ENCODE results near the gene NRM. TPM values are rescaled to one million over a fixed set of nuclear protein-coding genes. Genes with fewer than 3 reads are reported as not detected.
A peak's percentile ranks its signal among the peaks of the same experiment; 100 is the strongest.

NRM gene
- total and polyA plus RNA-seq, 2 of the 13 experiments (the other 11 are each of a cell fraction or from before 2014, with no cell fraction given) = 12.5 to 16.0 TPM

GRCh38 chr6:30725713-30726505, 35.1 kb upstream of the NRM start (continued):
- TF ChIP-seq FOXP4 (CRISPR knock-in tag; IDR thresholded peaks at IDR 0.05) (no peak), ZNF678 (CRISPR knock-in tag; IDR thresholded peaks at IDR 0.05) (no peak), CEBPB (IDR thresholded peaks at IDR 0.05; ENCODE audit: borderline replicate concordance, low read depth, low read length) (no peak), ZSCAN31 (CRISPR knock-in tag; IDR thresholded peaks at IDR 0.05; ENCODE audit: low read depth) (0 out of 2 replicates have a peak, but pooled peaks have one; percentile 53), TIGD3 (CRISPR knock-in tag; IDR thresholded peaks at IDR 0.05; ENCODE audit: borderline replicate concordance) (no peak), DDIT3 (CRISPR knock-in tag; IDR thresholded peaks at IDR 0.05) (no peak), CHD2 (IDR thresholded peaks at IDR 0.05; ENCODE audit: low read depth, low read length) (0 out of 2 replicates have a peak, but pooled peaks have one; percentile 25), HMG20B (CRISPR knock-in tag; conservative IDR thresholded peaks at IDR 0.05) (no peak), SMAD9 (CRISPR knock-in tag; IDR thresholded peaks at IDR 0.05) (no peak), ZFX (CRISPR knock-in tag; IDR thresholded peaks at IDR 0.05; ENCODE audit: low read depth) (0 out of 2 replicates have a peak, but pooled peaks have one; percentile 25), ZNF274 (CRISPR knock-in tag; IDR thresholded peaks at IDR 0.05) (no peak), IKZF4 (CRISPR knock-in tag; IDR thresholded peaks at IDR 0.05; ENCODE audit: borderline replicate concordance, low read depth, not compliant biosample characterization) (no peak), CHCHD3 (CRISPR knock-in tag; IDR thresholded peaks at IDR 0.05) (no peak), RXRA (CRISPR knock-in tag; IDR thresholded peaks at IDR 0.05) (no peak), TFE3 (CRISPR knock-in tag; IDR thresholded peaks at IDR 0.05) (no peak), ZMYM4 (CRISPR knock-in tag; IDR thresholded peaks at IDR 0.05) (0 out of 2 replicates have a peak, but pooled peaks have one; percentile 27), EP300 (IDR thresholded peaks at IDR 0.05; ENCODE audit: low read depth in 2 of 2, low read length in 2 of 2) (no peak), EP300 (CRISPR knock-in tag; IDR thresholded peaks at IDR 0.05; ENCODE audit: borderline replicate concordance) (no peak), SNRNP70 (IDR thresholded peaks at IDR 0.05; ENCODE audit: low read depth, low read length) (no peak), FOXK1 (CRISPR knock-in tag; IDR thresholded peaks at IDR 0.05; ENCODE audit: borderline replicate concordance, low read depth) (no peak), MLX (CRISPR knock-in tag; IDR thresholded peaks at IDR 0.05) (no peak), PHF20 (CRISPR knock-in tag; IDR thresholded peaks at IDR 0.05) (no peak)
- TF ChIP-seq, protein P1, sequence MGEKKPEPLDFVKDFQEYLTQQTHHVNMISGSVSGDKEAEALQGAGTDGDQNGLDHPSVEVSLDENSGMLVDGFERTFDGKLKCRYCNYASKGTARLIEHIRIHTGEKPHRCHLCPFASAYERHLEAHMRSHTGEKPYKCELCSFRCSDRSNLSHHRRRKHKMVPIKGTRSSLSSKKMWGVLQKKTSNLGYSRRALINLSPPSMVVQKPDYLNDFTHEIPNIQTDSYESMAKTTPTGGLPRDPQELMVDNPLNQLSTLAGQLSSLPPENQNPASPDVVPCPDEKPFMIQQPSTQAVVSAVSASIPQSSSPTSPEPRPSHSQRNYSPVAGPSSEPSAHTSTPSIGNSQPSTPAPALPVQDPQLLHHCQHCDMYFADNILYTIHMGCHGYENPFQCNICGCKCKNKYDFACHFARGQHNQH (CRISPR knock-in tag; IDR thresholded peaks at IDR 0.05) = 0 out of 2 replicates have a peak, but pooled peaks have one; percentile 27

Data from HepG2 (cell line).